Measurements from ENCODE around the gene ACOXL. TPM values are rescaled to one million over a fixed set of nuclear protein-coding genes. Genes with fewer than 3 reads are reported as not detected.

ACOXL gene
- total RNA-seq, 2 donors from 2014 or later: 11.7 to 12.3 TPM

DNA sequence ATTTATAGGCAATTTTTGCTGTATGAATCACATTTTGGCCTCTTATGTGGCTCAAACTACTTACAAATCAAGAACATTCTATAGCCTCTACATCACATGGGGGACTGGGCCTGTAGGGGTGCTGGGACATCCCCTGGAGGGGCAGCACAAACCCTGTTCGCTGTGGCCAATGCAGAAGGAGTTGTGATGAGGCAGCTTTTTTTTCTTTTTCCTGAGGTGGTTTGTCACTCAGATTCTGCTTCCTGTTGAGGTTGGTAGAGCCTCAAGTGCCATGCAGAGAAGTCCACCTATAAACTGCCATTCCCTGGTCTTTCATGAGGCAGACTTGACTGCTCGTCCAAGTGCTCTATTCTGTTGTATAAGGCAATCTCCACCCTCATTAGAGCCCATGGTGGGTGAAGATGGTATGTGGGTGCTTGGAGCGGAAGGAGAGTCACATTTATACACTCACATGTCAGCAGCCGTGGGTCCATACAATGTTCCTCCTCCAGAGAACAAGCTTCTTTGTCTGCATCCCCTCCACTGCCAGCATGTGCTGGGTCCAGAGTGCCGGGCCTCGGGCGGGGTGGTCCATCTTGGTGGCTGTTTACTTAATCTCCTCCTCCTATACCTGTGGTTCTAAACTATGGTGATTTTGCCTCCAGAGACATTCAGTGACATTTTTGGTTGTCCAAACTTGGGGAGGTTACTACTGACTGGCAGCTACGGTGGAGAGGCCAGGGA, 120.3 kb downstream of the ACOXL start:
- H3K27me3 Mint-ChIP-seq (ENCODE audit: insufficient read depth): peaks cover 3% of the 10 kb centered on the region
- WGBS, 2 experiments (ENCODE audit: insufficient coverage in 1 of 2, insufficient read length in 1 of 2): 85 to 96% methylated on average over 1 to 8 of the region's 8 CpGs

DNA sequence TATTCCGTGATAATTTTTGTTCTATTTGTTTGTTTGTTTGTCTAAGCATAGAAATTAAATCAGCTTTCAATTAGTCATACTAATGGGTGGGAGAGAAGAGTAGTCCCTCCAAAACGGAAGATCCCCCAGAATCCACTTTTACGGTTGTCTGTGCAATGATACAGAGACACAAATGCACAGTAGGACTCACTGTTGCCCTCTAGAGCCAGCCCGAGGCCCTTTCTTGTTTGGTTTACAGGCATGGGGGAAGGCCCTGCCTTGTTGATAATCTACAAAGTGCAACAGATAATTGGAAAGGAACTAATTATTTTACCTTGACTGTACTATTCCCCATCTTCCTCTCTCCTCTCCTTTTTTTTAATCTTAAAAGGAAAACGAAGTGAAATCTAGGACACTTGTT, 121.1 kb downstream of the ACOXL start:
- H3K36me3 Mint-ChIP-seq (ENCODE audit: low read depth): peaks cover 11% of the 10 kb centered on the region
- no peak overlapping the region for H3K4me3 Mint-ChIP-seq
- H3K4me1 Mint-ChIP-seq: peaks cover 10% of the 10 kb centered on the region
- 45 to 52% methylated on average over 3 to 4 of the region's 5 CpGs for WGBS, 2 experiments (ENCODE audit: insufficient coverage in 1 of 2, insufficient read length in 1 of 2)
- no peaks in the 10 kb centered on the region for H3K9me3 ChIP-seq (ENCODE audit: control insufficient read depth, low read length)
- no peak overlapping the region for H3K27ac Mint-ChIP-seq
- H3K36me3 ChIP-seq (ENCODE audit: control insufficient read depth, insufficient read depth, low read length): no peaks in the 10 kb centered on the region
- H3K27me3 ChIP-seq (ENCODE audit: control insufficient read depth, insufficient read depth, low read length, poor library complexity, severe bottlenecking): no peaks in the 10 kb centered on the region
- H3K4me3 ChIP-seq (ENCODE audit: low read length): no peak overlapping the region
- peaks cover 2% of the 10 kb centered on the region for H3K27me3 Mint-ChIP-seq (ENCODE audit: insufficient read depth)
- H3K9me3 Mint-ChIP-seq: peaks cover 3% of the 10 kb centered on the region
- peak; percentile 79 for DNase-seq
- H3K27ac ChIP-seq (ENCODE audit: low read depth, low read length): no peak overlapping the region
- no peaks in the 10 kb centered on the region for H3K4me1 ChIP-seq (ENCODE audit: control insufficient read depth, insufficient read depth, low read length)
- TF ChIP-seq, protein P1, sequence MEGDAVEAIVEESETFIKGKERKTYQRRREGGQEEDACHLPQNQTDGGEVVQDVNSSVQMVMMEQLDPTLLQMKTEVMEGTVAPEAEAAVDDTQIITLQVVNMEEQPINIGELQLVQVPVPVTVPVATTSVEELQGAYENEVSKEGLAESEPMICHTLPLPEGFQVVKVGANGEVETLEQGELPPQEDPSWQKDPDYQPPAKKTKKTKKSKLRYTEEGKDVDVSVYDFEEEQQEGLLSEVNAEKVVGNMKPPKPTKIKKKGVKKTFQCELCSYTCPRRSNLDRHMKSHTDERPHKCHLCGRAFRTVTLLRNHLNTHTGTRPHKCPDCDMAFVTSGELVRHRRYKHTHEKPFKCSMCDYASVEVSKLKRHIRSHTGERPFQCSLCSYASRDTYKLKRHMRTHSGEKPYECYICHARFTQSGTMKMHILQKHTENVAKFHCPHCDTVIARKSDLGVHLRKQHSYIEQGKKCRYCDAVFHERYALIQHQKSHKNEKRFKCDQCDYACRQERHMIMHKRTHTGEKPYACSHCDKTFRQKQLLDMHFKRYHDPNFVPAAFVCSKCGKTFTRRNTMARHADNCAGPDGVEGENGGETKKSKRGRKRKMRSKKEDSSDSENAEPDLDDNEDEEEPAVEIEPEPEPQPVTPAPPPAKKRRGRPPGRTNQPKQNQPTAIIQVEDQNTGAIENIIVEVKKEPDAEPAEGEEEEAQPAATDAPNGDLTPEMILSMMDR (conservative IDR thresholded peaks at IDR 0.05): peak; percentile 86
- H3K9ac ChIP-seq (ENCODE audit: extremely low read depth, low read length, poor library complexity, severe bottlenecking): no peak overlapping the region

More for the DNA sequence above, 120.3 kb downstream of the ACOXL start:
- Mint-ChIP-seq H3K4me1 (peaks cover 7% of the 10 kb centered on the region), H3K36me3 (ENCODE audit: low read depth) (peaks cover 11% of the 10 kb centered on the region), H3K9me3 (peaks cover 3% of the 10 kb centered on the region), H3K27ac (no peak overlapping the region), H3K4me3 (no peak overlapping the region)
- H3K36me3 ChIP-seq (ENCODE audit: control insufficient read depth, insufficient read depth, low read length): no peaks in the 10 kb centered on the region
- no peak overlapping the region for H3K27ac ChIP-seq (ENCODE audit: low read depth, low read length)
- H3K9me3 ChIP-seq (ENCODE audit: control insufficient read depth, low read length): no peaks in the 10 kb centered on the region
- no peak overlapping the region for H3K4me3 ChIP-seq (ENCODE audit: low read length)
- no peak for DNase-seq
- no peaks in the 10 kb centered on the region for H3K4me1 ChIP-seq (ENCODE audit: control insufficient read depth, insufficient read depth, low read length)
- no peak overlapping the region for H3K9ac ChIP-seq (ENCODE audit: extremely low read depth, low read length, poor library complexity, severe bottlenecking)
- no peaks in the 10 kb centered on the region for H3K27me3 ChIP-seq (ENCODE audit: control insufficient read depth, insufficient read depth, low read length, poor library complexity, severe bottlenecking)
- TF ChIP-seq, protein P1 (conservative IDR thresholded peaks at IDR 0.05): no peak

DNA sequence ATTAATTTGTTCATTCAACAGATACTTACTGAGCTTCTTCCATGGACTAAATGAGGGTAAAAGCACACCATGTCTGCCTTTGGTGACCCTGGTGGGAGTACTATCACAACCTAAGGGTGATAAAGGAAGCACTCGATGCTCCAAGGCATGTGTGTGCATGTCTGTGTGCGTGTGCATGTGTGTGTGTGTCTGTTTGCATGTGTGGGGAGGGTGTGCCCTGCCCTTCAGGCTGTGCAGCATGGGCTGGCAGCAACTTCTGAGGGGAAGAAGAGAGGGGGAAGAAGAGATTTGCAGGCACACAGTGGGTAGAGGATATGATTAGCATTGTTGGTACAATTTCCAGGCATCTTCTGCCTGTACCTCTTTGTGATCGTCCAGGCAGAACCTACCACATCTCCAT, 121.6 kb downstream of the ACOXL start:
- 93 to 97% methylated on average over 2 to 3 of the region's 3 CpGs for WGBS, 2 experiments (ENCODE audit: insufficient coverage in 1 of 2, insufficient read length in 1 of 2)
- H3K4me3 ChIP-seq (ENCODE audit: low read length): no peak overlapping the region
- H3K9me3 ChIP-seq (ENCODE audit: control insufficient read depth, low read length): no peaks in the 10 kb centered on the region
- DNase-seq: no peak
- H3K4me1 ChIP-seq (ENCODE audit: control insufficient read depth, insufficient read depth, low read length): no peaks in the 10 kb centered on the region
- H3K27ac ChIP-seq (ENCODE audit: low read depth, low read length): no peak overlapping the region
- Mint-ChIP-seq H3K27ac (no peak overlapping the region), H3K4me1 (peaks cover 11% of the 10 kb centered on the region), H3K9me3 (peaks cover 3% of the 10 kb centered on the region), H3K4me3 (no peak overlapping the region), H3K27me3 (ENCODE audit: insufficient read depth) (no peaks in the 10 kb centered on the region), H3K36me3 (ENCODE audit: low read depth) (peaks cover 7% of the 10 kb centered on the region)
- no peak overlapping the region for H3K9ac ChIP-seq (ENCODE audit: extremely low read depth, low read length, poor library complexity, severe bottlenecking)
- no peaks in the 10 kb centered on the region for H3K27me3 ChIP-seq (ENCODE audit: control insufficient read depth, insufficient read depth, low read length, poor library complexity, severe bottlenecking)
- TF ChIP-seq, protein P1 (conservative IDR thresholded peaks at IDR 0.05): no peak
- H3K36me3 ChIP-seq (ENCODE audit: control insufficient read depth, insufficient read depth, low read length): no peaks in the 10 kb centered on the region
